ENCODE data around the gene FAAP20. TPM values are rescaled to one million over a fixed set of nuclear protein-coding genes. Genes with fewer than 3 reads are reported as not detected.

Gene FAAP20
- total and polyA plus RNA-seq, 2 donors (not counting 1 experiment from before 2014, with no cell fraction given) = 31.2 to 68.1 TPM

DNA sequence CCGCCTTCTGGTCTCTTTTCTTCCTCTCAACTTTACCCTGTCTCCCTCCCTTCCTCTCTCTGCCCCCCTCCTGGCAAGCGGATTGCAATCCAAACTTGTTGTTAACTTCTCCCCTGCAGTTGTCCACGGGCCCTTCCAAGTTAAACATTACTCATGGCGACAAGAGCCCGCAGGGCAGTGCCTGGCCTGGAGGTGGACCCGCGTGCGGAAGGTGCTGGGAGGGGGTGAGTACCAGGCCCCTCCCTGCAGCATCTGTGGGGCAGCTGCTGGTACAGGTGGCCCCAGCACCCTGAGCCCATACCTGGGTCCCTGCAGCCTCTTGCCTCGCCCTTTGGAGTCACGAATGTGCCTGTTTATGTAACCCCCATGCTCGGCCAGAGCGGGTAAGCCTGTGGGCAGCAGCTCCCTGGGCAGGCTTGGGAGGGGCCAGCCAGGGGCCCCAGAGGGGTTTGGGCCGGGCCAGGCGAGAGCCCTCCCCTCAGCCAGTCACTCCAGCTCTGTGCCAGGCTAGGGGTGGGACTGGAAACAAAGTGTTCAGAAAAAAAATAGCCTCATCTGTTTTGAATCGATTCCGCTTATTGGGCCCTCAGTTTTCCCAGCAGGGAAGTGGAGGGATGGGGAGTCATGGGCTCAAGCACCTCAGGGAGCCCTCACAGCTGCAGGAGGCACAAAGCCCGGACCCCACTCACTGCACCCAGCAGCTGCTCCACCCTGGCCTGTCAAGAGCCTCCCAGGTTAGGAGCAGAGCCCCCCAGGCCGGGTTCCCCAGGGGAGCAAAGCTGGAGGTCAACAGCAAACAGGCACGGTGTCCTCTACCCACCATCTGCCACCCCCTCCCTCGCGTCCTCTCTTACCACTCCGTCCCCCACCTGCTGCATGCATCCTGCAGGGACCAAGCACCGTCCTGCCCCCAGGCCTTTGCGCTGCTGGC lies 14.0 kb upstream of the FAAP20 start:
- H3K27ac Mint-ChIP-seq = no peak overlapping the region

More for the DNA sequence above, 14.0 kb upstream of the FAAP20 start:
- Mint-ChIP-seq H3K27me3 (no peaks in the 10 kb centered on the region), H3K4me3 (no peak overlapping the region), H3K9me3 (ENCODE audit: insufficient read depth) (no peaks in the 10 kb centered on the region), H3K4me1 (peaks cover 17% of the 10 kb centered on the region)
- no peaks in the 10 kb centered on the region for H3K36me3 ChIP-seq (replicated peaks in 1 of 2; ENCODE audit: control extremely low read depth in 1 of 2, control insufficient read depth in 1 of 2, extremely low read depth in 1 of 2, insufficient read depth in 2 of 2, low read length in 1 of 2)
- no peak overlapping the region for H3K9ac ChIP-seq (ENCODE audit: low read length)
- H3K27ac ChIP-seq (ENCODE audit: low read length in 2 of 2) = no peak overlapping the region
- no peak for ATAC-seq (ENCODE audit: low read depth)
- no peaks in the 10 kb centered on the region for H4K20me1 ChIP-seq (ENCODE audit: control insufficient read depth, insufficient read depth, low read length, poor library complexity, severe bottlenecking)
- peaks cover 0 to 3% (median 0%) of the 10 kb centered on the region in 3 donors for H3K9me3 ChIP-seq (ENCODE audit: control extremely low read depth in 1 of 3, control insufficient read depth in 2 of 3, insufficient read depth in 1 of 3, low read length in 2 of 3)
- 84% methylated on average over 21 of the region's 24 CpGs for WGBS (ENCODE audit: insufficient coverage)
- DNase-seq = no peak
- no peak for TF ChIP-seq EZH2 (IDR thresholded peaks at IDR 0.05; ENCODE audit: borderline replicate concordance, insufficient read depth, low read depth, low read length, poor library complexity, severe bottlenecking)
- TF ChIP-seq, protein P1, sequence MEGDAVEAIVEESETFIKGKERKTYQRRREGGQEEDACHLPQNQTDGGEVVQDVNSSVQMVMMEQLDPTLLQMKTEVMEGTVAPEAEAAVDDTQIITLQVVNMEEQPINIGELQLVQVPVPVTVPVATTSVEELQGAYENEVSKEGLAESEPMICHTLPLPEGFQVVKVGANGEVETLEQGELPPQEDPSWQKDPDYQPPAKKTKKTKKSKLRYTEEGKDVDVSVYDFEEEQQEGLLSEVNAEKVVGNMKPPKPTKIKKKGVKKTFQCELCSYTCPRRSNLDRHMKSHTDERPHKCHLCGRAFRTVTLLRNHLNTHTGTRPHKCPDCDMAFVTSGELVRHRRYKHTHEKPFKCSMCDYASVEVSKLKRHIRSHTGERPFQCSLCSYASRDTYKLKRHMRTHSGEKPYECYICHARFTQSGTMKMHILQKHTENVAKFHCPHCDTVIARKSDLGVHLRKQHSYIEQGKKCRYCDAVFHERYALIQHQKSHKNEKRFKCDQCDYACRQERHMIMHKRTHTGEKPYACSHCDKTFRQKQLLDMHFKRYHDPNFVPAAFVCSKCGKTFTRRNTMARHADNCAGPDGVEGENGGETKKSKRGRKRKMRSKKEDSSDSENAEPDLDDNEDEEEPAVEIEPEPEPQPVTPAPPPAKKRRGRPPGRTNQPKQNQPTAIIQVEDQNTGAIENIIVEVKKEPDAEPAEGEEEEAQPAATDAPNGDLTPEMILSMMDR (IDR thresholded peaks at IDR 0.05) = no peak
- H3K4me1 ChIP-seq (ENCODE audit: control insufficient read depth in 2 of 2, insufficient read depth in 2 of 2, low read length in 2 of 2) = peaks cover 23 to 34% of the 10 kb centered on the region in 2 donors
- no peak overlapping the region for H3K4me3 ChIP-seq (ENCODE audit: control extremely low read depth in 1 of 5, extremely low read depth in 1 of 5, insufficient read depth in 1 of 5, low read depth in 2 of 5, low read length in 4 of 5)
- H3K79me2 ChIP-seq (ENCODE audit: control insufficient read depth, insufficient read depth, low read length) = no peaks in the 10 kb centered on the region
- intact Hi-C loops (cut with micrococcal nuclease) = loop anchor here (5.0 kb wide), 1 partner anchor 76 kb away; no protein-coding TSS in a partner anchor
- POLR2A ChIA-PET = interaction anchor here (0.7 kb wide), 1 partner anchor 159 kb away, joined by 4 read pairs; no protein-coding TSS in a partner anchor
- no peak overlapping the region for H3K4me2 ChIP-seq (replicated peaks; ENCODE audit: low read depth, low read length, poor library complexity, severe bottlenecking)
- H2AFZ ChIP-seq (ENCODE audit: insufficient read depth, low read depth, low read length, poor library complexity, severe bottlenecking) = no peak overlapping the region
- CTCF ChIA-PET = no interaction called here
- peaks cover 0 to 10% (median 2%) of the 10 kb centered on the region in 4 experiments for H3K27me3 ChIP-seq (replicated peaks in 1 of 4; ENCODE audit: control extremely low read depth in 1 of 4, control insufficient read depth in 3 of 4, insufficient read depth in 4 of 4, low read length in 3 of 4)

All from B cell (primary cell).